Vagina (tissue), 2 donors: ENCODE measurements around the gene DIAPH3.

Experiments used
- POLR2A ChIP-seq, 2 donors: fragments of 450-650 bp; IDR thresholded peaks; one replicate each; pipeline ENCODE4 v1.6.1; 2017; ENCODE audit warnings: antibody characterized with exemption in 2 of 2, mild to moderate bottlenecking in 2 of 2, moderate library complexity in 2 of 2
- POLR2AphosphoS5 ChIP-seq, 2 donors: sonication (generic); formaldehyde crosslinking; IDR thresholded peaks; one replicate each; pipeline ENCODE4 v1.9.0; 2017; ENCODE audit warnings: antibody characterized with exemption in 2 of 2, mild to moderate bottlenecking in 2 of 2, low read depth in 1 of 2; ENCODE audit not compliant: insufficient read depth in 1 of 2
- TF ChIP-seq, protein P1 (sequence below), 3 experiments: fragments of 450-650 bp in 2 of 3; fragments of 200-600 bp in 1 of 3; sonication (generic) in 1 of 3; IDR thresholded peaks; one replicate each; pipeline ENCODE4 v1.5.1; 2017 to 2019; ENCODE audit warnings: antibody characterized with exemption in 3 of 3, mild to moderate bottlenecking in 2 of 3, moderate library complexity in 2 of 3

DNA sequence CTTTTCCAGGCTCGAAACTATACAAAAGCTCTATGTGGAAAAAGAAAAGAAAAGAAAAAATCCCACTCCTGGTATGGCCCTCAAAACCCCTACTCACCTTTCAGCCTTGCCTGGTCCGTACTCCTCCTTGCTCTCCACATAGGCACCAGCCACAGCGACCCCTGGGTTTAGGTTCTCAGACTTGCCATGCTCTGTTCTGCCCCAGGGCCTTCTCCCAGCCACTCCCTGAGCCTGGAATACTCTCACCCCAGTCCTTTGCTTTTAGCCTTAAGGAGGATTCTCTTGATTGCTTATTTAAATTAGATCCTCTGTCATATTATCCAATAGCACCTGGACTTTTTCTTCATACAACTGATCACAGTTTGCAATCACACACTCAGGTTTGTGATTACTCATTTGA, 522.5 kb downstream of the DIAPH3 start:
- TF ChIP-seq, protein P1, sequence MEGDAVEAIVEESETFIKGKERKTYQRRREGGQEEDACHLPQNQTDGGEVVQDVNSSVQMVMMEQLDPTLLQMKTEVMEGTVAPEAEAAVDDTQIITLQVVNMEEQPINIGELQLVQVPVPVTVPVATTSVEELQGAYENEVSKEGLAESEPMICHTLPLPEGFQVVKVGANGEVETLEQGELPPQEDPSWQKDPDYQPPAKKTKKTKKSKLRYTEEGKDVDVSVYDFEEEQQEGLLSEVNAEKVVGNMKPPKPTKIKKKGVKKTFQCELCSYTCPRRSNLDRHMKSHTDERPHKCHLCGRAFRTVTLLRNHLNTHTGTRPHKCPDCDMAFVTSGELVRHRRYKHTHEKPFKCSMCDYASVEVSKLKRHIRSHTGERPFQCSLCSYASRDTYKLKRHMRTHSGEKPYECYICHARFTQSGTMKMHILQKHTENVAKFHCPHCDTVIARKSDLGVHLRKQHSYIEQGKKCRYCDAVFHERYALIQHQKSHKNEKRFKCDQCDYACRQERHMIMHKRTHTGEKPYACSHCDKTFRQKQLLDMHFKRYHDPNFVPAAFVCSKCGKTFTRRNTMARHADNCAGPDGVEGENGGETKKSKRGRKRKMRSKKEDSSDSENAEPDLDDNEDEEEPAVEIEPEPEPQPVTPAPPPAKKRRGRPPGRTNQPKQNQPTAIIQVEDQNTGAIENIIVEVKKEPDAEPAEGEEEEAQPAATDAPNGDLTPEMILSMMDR (IDR thresholded peaks at IDR 0.05): no peak
- no peak for TF ChIP-seq POLR2A (IDR thresholded peaks at IDR 0.05)
- no peak for TF ChIP-seq POLR2AphosphoS5 (IDR thresholded peaks at IDR 0.05; ENCODE audit: insufficient read depth in 1 of 2, low read depth in 1 of 2)
